PC-3 (cell line): Measurements from ENCODE around the gene MAST4. TPM values are rescaled to one million over a fixed set of nuclear protein-coding genes. Genes with fewer than 3 reads are reported as not detected.

Experiments
- ATAC-seq: fragments of 200-7000 bp; cut with Tn5 transposase; 2 replicates; pipeline ENCODE4 v1.9.1; 2020; ENCODE audit warnings: mild to moderate bottlenecking, moderate library complexity
- BruUV-seq: library from RNA; stranded (reverse); fragments of 400-500 nt; replicated peaks from 2 replicates; lab custom pipeline; 2021; lab: Mats Ljungman, UMichigan
- CTCF ChIA-PET: fragments of 300-600 bp; sonication (Branson Sonifier 250); formaldehyde crosslinking; loops from one replicate; lab custom pipeline; 2022; ENCODE audit warnings: antibody characterized with exemption; lab: Charles Lee
- POLR2A ChIA-PET: fragments of 300-600 bp; sonication (Branson Sonifier 250); formaldehyde crosslinking; loops from one replicate; lab custom pipeline; 2022; ENCODE audit warnings: antibody characterized with exemption; ENCODE audit not compliant: unreplicated experiment; lab: Charles Lee
- DNase-seq: peaks from one replicate; pipeline ENCODE4 v3.0.0-alpha.2; 2015
- H2AFZ ChIP-seq: fragments of 300-600 bp; sonication (generic); 2 replicates; pipeline ENCODE4 v1.6.0; 2016; ENCODE audit warnings: antibody characterized with exemption, low read length
- H3F3A ChIP-seq: fragments of 300-600 bp; sonication (generic); one replicate; pipeline ENCODE4 v1.6.0; 2017; ENCODE audit warnings: antibody characterized with exemption, low read length, control low read depth, mild to moderate bottlenecking; ENCODE audit not compliant: unreplicated experiment
- H3K27ac ChIP-seq: fragments of 300-600 bp; sonication (generic); 2 replicates; pipeline ENCODE4 v1.5.1; 2016; ENCODE audit warnings: mild to moderate bottlenecking, low read length
- H3K27me3 ChIP-seq: fragments of 300-600 bp; sonication (generic); 2 replicates; pipeline ENCODE4 v1.6.1; 2016; ENCODE audit warnings: low read length, mixed read lengths
- H3K36me3 ChIP-seq: fragments of 300-600 bp; sonication (generic); 2 replicates; pipeline ENCODE4 v1.6.1; 2016; ENCODE audit warnings: low read depth, mixed run types, low read length, mixed read lengths
- H3K4me1 ChIP-seq: fragments of 300-600 bp; sonication (generic); 2 replicates; pipeline ENCODE4 v1.5.1; 2016; ENCODE audit warnings: low read length; ENCODE audit not compliant: insufficient read depth
- H3K4me2 ChIP-seq: fragments of 300-600 bp; sonication (generic); 2 replicates; pipeline ENCODE4 v1.6.0; 2016; ENCODE audit warnings: low read length
- H3K4me3 ChIP-seq: fragments of 300-600 bp; sonication (generic); 2 replicates; pipeline ENCODE4 v1.5.1; 2016; ENCODE audit warnings: mild to moderate bottlenecking, low read length, mixed read lengths
- H3K79me2 ChIP-seq: fragments of 300-600 bp; sonication (generic); 2 replicates; pipeline ENCODE4 v1.6.1; 2017; ENCODE audit warnings: low read length, mixed read lengths
- H3K9ac ChIP-seq: fragments of 300-600 bp; sonication (generic); 2 replicates; pipeline ENCODE4 v1.6.0; 2016; ENCODE audit warnings: mild to moderate bottlenecking, low read length
- H3K9me2 ChIP-seq: fragments of 300-600 bp; sonication (generic); replicated peaks from 2 replicates; pipeline ENCODE4 v1.6.1; 2016; ENCODE audit warnings: mixed run types, low read length, mixed read lengths
- H3K9me3 ChIP-seq: fragments of 300-600 bp; sonication (generic); 2 replicates; pipeline ENCODE4 v1.6.1; 2016; ENCODE audit warnings: low read length, mixed read lengths
- H4K20me1 ChIP-seq: fragments of 300-600 bp; sonication (generic); 2 replicates; pipeline ENCODE4 v1.6.1; 2016; ENCODE audit warnings: low read length, mixed read lengths
- CTCF ChIP-seq: fragments of 300-600 bp; sonication (generic); conservative IDR thresholded peaks from 2 replicates; pipeline ENCODE4 v1.5.1; 2017; ENCODE audit warnings: antibody characterized with exemption, low read depth, mild to moderate bottlenecking, low read length
- EZH2 ChIP-seq: fragments of 300-600 bp; sonication (generic); IDR thresholded peaks from one replicate; pipeline ENCODE4 v1.6.1; 2017; ENCODE audit warnings: antibody characterized with exemption, mild to moderate bottlenecking, low read length; ENCODE audit not compliant: unreplicated experiment
- EZH2phosphoT487 ChIP-seq: fragments of 300-600 bp; sonication (generic); IDR thresholded peaks from 2 replicates; pipeline ENCODE4 v1.6.1; 2018; ENCODE audit warnings: mild to moderate bottlenecking, antibody characterized with exemption, low read length, borderline replicate concordance
- intact Hi-C: fragments of 100-400 bp; cut with micrococcal nuclease; formaldehyde crosslinking; loops from 2 replicates; pipeline ENCODE4 v1.9.0; 2023
- total RNA-seq: library from RNA; depleted of rRNA; stranded (reverse); fragments of >200 nt; gene quantifications from 2 replicates; pipeline ENCODE4 v1.2.3, GENCODE V29; 2014

The MAST4 gene
- total RNA-seq, 1 experiment from 2014 or later: 7.9 TPM

GRCh38 chr5:67089200-67089725 lies 493.1 kb downstream of the MAST4 start:
- BruUV-seq: no TSS peak
- Histone ChIP-seq H3K27ac (peak overlapping the region; percentile 47), H3K9ac (no peak overlapping the region), H3F3A (no peaks in the 10 kb centered on the region), H3K36me3 (no peaks in the 10 kb centered on the region), H3K4me3 (no peak overlapping the region), H3K9me2 (no peaks in the 10 kb centered on the region), H3K79me2 (no peaks in the 10 kb centered on the region), H3K9me3 (no peaks in the 10 kb centered on the region), H2AFZ (no peak overlapping the region), H3K4me1 (peaks cover 20% of the 10 kb centered on the region), H3K27me3 (no peaks in the 10 kb centered on the region), H4K20me1 (no peaks in the 10 kb centered on the region), H3K4me2 (no peak overlapping the region)
- TF ChIP-seq EZH2 (no peak), CTCF (no peak), EZH2phosphoT487 (no peak)
- ChIA-PET POLR2A (no interaction called here), CTCF (no interaction called here)
- DNase-seq (peak; percentile 54), ATAC-seq (peak; percentile 84)
- intact Hi-C loops: loop anchor here (1.0 kb wide), 1 partner anchor 9 kb away; no protein-coding TSS in a partner anchor

- Histone ChIP-seq H2AFZ (no peak overlapping the region), H3K9ac (no peak overlapping the region), H3F3A (no peaks in the 10 kb centered on the region), H3K36me3 (no peaks in the 10 kb centered on the region), H3K9me3 (no peaks in the 10 kb centered on the region), H3K4me3 (no peak overlapping the region), H3K27me3 (no peaks in the 10 kb centered on the region), H3K27ac (peak overlapping the region; percentile 47; the same call in 1 of the 2 replicates), H3K4me1 (peaks cover 20% of the 10 kb centered on the region), H3K4me2 (no peak overlapping the region), H4K20me1 (no peaks in the 10 kb centered on the region), H3K79me2 (no peaks in the 10 kb centered on the region), H3K9me2 (no peaks in the 10 kb centered on the region)
- no peak for TF ChIP-seq EZH2
- TF ChIP-seq CTCF: no peak
- TF ChIP-seq EZH2phosphoT487: no peak
- BruUV-seq: no TSS peak
- intact Hi-C loops: no loop called here
- DNase-seq (no peak), ATAC-seq (no peak)
- ChIA-PET POLR2A (no interaction called here), CTCF (no interaction called here)
These were observed 493.8 kb downstream of the MAST4 start for GRCh38 chr5:67090040-67090439.

GRCh38 chr5:67090593-67090992 lies 494.4 kb downstream of the MAST4 start:
- no peak for ATAC-seq

More at GRCh38 chr5:67090593-67090992, 494.4 kb downstream of the MAST4 start:
- TF ChIP-seq EZH2 (no peak), CTCF (no peak), EZH2phosphoT487 (no peak)
- Histone ChIP-seq H3K9me3 (no peaks in the 10 kb centered on the region), H3K27me3 (no peaks in the 10 kb centered on the region), H3K36me3 (no peaks in the 10 kb centered on the region), H3K9ac (no peak overlapping the region), H3K9me2 (no peaks in the 10 kb centered on the region), H3F3A (no peaks in the 10 kb centered on the region), H3K4me2 (no peak overlapping the region), H3K4me1 (peaks cover 20% of the 10 kb centered on the region), H2AFZ (no peak overlapping the region), H3K79me2 (no peaks in the 10 kb centered on the region), H3K27ac (no peak overlapping the region), H4K20me1 (no peaks in the 10 kb centered on the region), H3K4me3 (no peak overlapping the region)
- no peak for DNase-seq
- POLR2A ChIA-PET: no interaction called here
- intact Hi-C loops: no loop called here
- no TSS peak for BruUV-seq
- CTCF ChIA-PET: no interaction called here
